Stimulated activated CD4-positive, alpha-beta T cell treated with anti-CD3 and anti-CD28 coated beads, TNF-alpha, amount 100 ng/mL, for 48 hours (primary cell): Measurements from ENCODE around the gene MUC5AC.
"Not testable (repeated sequence)": the region's sequence is repeated elsewhere in the genome, so short reads cannot be mapped to it uniquely, and the experiment has no call there.

Experiments used
- DNase-seq, 3 donors: peaks; one replicate each; pipeline ENCODE4 v3.0.0-alpha.2; 2020; ENCODE audit warnings: low read depth in 3 of 3

The MUC5AC gene

DNA sequence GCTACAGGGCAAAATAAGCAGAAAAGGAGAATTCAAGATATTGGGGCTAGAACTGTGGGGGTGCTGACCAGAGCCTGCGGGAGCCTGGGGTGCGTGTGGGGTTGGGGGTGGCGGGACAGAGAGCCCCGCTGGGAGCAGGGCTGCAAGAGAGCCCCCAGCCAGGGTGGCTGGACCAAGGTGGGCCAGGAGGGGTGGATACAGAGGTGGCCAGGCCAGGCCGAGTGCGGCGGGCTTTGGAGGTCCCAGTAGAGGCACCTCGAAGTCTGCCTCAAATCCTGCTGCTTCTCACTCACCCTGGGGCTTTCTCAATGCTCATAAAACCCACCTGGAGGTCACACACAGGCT lies 48.2 kb downstream of the MUC5AC start:
- no peak for DNase-seq

DNA sequence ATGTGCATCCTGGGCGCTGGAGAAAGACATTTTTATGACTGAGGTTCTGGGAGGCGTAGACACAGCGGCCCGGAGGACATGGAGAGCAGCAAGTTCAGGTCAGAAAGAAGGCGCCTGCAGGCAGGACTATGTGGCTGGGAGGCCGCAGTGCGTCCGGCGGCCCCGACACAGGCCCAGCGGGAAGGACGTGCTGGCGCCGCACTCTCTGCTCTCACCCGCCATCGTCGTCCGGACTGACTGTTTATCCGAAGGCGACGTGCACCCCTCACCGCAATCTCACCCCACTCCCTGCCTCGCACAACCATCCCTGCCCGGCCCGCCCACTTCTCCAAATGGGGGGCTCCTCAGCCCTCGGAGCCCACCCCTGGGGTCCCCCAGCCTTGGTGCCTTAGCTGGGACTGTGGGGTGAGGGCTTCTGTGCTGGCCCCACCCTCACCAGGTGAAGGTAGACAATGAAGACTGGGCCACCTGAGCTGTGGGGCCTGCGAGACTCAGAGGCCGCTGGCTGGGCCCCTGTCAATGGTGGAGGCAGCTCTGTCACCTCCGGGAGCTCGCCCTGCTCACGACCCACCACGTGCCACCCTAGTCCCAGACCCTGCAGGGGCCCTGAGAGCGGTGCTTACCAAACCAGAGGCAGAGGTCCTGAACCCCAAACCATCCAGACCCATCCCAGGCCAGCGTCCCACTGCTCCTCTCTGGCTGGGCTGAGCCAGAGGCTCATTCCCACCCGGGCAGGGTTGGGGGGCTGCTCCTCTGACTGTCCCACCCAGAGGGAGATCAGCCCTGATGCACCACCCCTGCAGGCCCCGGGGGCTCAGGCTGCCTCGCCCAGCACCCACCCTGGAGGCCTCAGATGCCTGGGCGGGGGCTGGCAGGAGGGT lies 48.9 kb downstream of the MUC5AC start:
- DNase-seq: no peak

DNA sequence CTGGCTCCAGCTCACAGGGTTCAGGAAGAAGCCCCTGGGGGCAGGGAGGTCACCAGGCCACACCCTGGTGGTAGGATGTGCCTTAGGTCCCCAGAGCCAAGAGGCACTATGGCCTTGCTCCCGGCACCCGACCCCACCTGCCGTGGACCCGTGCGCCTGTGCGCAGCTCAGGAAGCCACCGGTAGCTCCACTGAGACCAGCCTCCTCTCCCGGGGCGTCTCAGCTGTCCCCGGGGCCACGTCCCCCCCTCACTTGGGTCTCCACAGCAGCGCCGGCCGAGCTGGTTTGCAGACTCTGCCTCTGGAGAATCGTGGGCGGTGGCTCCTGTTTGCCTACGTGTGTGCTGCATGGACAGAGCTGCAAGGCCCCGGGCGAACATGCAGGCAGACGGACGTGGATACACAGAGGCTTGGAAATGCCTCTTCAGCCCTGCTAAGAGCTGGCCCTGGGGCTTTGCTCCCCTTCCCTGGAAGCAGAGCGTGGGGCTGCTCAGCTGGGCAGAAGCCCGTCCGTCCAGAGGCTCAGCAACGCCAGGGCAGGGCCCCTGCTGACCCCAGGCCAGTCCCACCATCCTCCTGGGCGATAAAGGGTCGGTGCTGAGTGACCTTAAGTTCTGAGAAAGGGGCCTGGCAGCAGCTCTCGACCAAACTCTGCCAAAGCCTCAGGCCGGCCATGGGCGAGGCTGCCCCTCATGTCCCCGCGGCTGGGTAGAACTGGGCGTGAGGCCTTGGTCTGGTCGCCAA lies 49.8 kb downstream of the MUC5AC start:
- no peak for DNase-seq

DNA sequence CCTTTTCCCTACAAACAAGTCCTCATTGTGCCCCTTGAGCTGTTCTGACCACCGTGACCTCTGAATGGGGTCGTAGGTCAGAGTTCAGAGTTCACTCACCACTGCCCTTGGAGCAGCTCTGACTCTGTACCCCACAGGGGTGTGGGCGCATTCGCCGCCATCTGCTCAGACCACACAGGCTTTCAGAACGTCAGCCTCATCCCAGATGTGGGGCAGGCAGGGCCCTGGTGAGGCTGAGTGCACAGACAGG lies 50.3 kb downstream of the MUC5AC start:
- DNase-seq: no peak

DNA sequence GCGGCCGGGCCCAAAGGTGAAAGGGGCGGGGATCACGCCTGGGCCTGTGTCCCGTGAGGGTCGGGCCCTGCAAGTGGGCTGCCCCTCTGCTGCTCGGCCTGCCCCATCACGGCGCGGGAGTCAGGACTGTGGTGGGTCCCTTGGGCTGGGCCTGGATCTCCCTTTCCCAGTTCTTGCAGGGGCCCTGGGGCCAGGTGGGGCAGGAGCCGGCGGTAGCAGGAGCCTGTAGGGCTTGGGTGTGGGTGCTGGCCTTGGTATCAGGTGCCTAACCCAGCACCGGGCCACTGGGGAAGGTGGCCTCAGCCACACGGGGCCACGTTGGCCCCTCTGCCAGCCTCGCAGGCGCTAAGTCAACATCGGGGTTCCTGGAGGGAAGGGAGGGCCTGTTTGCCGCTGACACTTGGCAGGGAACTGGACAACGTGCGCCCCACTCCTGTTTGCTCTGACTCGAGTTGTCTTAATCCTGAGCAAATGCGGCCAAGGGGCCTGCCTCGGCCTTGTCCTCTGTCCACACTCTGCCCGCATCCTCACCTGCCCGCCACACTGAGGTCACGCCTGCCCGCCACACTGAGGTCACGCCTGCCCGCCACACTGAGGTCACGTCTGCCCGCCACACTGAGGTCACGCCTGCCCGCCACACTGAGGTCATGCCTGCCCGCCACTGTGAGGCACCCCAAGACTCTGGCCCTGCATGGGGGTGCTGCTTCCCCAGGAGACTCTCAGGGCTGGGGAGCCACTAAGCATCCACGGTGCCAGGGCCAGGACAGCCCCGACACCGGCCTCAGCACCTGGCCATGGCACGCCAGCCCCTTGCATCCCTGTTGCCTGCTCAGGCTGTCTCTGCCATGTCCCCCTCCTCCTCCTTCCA lies 50.9 kb downstream of the MUC5AC start:
- no peak for DNase-seq

DNA sequence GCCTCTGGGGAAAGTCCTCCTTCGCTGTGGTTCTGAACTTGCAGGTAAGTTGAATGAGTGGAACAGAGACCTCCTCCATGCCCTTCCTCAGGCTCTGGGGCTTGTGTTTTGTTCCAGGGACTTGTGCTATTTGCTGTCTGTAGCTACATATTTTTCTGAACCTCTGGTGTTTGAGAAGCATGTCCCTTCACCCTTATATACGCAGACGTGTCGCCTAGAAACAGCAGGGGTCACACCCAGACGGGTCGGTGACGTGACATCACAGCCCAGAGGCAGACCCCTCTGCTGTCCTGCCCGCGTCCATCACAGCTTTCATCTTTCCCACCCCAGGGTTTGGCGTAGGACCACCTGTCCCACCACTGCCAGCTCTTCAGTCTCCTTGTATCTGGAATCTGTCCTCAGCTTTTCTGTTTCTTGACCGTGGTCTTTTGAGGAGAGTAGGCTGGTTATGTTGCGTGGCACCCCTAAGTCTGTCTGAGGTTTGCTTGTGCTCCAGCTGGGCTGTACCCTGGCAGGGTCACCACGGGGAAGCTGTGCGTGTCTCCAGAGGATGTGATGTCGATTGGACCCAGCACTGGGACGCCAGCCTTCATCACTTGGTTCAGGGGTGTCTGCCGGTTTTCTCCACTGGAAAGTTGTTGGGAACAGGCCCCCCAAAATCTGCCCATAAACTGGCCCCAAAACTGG lies 51.8 kb downstream of the MUC5AC start:
- DNase-seq: no peak

DNA sequence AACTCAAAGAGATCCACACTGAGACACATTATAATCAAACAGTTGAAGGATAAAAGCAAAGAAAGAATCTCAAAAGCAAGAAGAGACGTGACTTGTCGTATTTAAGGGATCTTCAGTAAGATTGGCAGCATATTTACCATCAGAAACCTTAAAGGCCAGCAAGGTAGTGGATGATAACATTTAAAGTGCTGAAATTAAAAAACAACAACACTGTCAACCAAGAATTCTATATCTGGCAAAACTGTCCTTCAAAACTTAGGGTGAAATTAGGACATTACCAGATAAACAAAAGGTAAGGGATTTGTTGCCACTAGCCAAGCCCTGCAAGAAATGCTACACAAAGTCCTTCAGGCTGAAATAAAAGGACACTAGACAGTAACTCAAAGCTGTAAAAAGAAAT lies 54.1 kb downstream of the MUC5AC start:
- no peak for DNase-seq

DNA sequence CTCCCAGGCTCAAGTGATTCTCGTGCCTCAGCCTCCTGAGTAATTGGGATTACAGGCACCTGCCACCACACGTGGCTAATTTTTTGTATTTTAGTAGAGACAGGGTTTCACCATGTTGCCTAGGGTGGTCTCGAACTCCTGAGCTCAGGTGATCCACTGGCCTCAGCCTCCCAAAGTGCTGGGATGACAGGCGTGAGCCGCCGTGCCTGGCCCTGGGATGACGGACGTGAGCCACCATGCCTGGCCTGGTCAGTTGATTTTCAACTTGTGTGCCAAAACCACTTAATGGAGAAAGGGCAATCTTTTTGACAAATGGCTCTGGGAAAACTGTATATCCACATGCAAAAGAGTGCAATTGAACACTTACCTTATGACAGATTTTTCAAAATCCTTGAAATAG lies 58.1 kb downstream of the MUC5AC start:
- DNase-seq: not testable (repeated sequence)

DNA sequence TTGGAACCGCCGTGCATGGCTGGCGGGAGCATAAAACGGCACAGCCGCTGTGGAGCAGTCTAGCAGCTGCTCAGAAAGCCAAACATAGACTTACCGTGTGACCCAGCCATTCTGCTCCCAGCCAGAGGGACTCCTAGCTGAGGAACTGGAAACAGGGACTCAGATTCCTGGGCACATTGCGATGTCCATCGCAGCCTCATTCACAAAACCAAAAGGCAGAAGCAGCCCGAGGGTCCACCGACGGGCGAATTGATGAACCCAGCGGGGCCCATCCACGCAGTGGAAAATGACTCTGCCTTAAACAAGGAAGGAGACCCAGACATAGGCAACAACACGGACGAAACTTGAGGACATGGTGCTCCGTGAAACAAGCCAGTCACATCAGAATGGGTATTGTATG lies 59.4 kb downstream of the MUC5AC start:
- DNase-seq: no peak

DNA sequence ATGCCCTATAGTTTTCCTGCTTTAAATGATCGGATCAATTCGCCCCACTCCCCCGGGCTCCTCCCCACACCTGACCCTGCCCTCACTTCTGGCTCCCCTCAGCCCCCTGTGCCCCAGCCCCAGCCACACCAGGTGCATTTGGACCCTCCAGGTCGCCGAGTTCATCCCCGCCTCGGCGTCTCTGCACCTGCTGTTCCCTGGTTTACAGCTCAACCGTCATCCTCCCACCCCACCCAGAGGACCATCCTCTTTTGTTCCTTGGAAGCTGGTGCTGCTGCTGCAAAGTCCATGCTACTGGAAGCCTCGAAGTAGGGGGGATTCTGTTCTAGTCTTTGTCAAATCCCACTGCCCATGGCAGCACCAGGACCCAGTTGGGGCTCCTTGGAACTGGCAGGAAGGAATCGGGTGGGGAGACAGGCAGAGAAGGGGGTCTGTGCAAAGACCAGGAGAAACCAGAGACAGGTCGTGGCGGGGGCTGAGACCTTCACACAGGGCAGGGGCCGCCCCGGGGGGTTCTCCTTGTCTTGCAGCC lies 60.6 kb downstream of the MUC5AC start:
- no peak for DNase-seq

DNA sequence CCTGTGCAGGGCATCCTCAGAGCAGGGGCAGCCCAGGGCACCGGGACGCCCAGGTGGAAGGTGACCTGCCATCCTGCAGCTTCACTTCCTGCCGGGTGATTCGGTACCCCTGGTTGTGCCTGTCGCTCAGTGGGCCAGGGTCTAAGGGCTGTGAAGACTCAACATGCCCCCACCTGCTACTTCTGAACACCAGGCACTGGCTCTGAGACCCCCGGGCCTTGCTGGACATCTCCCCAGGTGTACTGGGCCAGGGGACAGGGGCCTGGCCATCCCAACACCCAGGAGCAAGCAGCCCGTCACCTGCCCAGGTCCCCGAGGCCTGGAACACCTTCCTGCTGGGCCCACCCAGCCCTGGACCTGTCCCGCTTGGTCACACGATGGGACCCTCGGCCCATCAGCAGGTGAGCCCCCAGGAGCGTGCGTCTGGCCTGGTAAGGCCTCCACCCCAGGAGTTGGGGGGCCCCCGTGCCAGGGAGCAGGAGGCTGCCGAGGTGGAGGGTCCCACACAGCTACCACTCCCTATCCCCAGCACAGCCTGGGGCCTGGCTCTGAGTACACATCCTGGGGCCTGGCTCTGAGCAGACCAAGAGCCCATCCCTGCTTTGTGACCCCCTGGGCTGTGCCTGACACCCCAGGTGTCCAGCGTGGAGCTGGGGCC lies 61.2 kb downstream of the MUC5AC start:
- DNase-seq: no peak

DNA sequence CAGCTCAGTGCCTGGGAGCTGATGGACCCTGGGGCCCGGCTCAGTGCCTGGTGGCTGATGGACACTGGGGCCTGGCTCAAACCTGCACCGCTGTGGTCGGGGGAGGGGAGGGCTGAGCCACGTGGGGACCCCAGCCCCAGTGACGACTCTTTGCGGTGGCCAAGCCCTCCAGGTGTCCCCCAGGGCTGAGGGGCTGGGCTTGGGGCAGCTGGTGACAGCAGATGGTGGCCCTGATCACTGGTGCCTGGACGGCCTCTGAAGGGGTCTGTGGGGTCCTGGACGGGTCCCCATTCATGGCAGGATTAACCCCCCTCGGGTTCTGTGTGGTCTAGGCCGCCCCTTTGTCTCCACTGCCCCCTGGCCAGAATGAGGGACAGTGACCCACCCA lies 61.7 kb downstream of the MUC5AC start:
- DNase-seq: no peak

DNA sequence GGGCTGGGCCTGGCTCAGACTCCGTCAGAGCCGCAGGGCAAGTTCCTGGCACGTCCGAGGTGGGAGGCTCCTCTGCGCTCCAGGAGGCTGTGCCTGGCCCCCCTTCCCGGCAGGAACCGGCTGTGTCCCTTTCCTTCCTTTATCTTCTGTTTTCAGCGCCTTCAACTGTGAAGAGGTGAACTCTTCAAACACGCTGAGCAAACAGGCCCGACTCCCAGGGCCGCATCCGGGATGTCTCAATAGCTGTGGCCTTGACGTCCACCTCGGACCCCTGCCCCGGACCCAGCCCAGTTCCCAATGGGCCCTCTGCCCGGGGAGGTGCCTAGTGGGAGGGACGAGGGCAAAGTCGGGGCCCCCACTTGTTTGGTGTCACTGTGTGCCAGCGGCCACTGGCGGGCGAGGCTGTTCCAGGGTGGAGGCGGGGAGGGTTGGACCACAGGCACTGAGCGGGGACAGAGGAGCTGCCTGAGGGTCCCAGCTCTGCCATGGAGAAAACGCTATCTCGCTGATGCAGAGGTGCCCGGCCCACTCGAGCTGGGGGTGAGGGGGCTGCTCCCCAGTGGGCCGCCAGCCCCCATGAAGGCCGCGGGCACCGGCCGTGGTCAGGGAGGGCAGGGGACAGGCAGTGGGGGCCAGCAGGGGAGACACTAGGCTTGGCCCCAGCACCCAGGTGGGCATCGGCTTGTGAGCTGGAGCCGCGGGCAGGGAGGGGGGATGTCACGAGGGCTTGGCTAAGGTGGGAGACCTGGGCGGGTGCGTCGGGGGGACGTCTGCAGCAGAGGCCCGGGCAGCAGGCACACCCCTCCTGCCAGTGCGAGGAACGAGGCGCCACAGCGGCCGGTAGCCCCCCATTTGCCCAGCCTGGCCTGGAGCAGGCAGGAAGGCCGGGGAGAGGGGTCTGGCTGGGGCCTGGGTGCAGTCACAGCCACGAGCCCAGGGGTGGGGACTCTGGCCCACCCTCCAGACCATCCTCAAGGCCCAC lies 62.4 kb downstream of the MUC5AC start:
- DNase-seq: no peak

DNA sequence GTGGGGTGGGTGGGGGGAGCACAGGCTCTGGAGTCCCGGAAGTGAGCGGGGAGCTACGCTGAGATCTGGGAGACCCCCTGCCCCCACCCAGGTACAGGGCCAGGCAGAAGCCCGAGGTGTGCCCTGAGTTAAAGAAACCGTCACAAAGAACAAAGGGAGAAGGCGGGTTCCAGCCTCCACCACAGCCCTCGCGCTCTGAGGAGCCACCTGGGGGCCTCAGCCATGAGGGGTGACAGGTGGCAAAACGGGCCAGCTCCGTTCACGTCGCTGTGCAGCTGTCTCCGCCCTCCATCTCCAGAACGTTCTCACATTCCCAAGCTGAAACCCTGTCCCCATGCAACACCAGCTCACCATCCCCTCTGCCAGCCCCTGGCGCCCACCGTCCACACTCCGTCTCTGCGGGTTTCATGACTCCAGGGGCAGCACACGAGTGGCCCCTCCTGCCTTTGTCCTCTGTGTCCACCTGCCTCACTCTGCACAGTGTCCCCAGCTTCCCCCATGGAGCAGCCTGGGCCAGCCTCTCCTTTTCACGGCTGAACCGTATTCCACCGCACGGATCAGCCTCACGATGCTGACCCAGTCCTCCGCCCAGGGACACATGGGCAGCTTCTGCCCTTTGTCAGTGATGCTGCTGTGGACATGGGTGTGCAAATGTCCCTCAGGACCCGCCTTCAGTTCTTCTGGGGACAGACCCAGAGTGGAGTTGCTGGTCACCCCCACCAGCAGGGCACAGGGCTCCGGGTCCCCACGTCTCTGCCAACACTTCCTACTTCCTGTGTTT lies 63.4 kb downstream of the MUC5AC start:
- no peak for DNase-seq

DNA sequence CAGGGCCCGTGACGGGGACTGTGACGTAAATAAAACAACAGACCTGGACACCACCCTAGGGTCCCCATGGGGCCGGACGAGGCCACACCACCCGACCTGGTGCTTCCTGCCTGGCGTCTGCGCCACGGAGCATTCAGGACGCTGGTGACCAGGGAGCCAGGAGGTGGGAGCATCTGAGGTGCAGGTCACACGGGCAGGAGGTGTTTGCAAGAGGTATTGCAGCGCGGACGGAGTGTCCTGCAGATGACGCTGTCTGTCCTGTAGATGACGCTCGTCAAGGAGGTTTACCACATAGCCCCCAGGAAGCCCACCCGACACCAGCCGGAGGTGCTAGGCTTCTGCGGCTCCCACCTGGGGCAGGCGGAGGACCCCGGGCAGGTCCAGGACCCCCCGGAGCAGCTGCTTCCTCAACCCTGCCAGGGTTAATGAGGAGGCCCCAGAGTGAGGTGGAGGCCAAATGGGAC lies 64.1 kb downstream of the MUC5AC start:
- no peak for DNase-seq

DNA sequence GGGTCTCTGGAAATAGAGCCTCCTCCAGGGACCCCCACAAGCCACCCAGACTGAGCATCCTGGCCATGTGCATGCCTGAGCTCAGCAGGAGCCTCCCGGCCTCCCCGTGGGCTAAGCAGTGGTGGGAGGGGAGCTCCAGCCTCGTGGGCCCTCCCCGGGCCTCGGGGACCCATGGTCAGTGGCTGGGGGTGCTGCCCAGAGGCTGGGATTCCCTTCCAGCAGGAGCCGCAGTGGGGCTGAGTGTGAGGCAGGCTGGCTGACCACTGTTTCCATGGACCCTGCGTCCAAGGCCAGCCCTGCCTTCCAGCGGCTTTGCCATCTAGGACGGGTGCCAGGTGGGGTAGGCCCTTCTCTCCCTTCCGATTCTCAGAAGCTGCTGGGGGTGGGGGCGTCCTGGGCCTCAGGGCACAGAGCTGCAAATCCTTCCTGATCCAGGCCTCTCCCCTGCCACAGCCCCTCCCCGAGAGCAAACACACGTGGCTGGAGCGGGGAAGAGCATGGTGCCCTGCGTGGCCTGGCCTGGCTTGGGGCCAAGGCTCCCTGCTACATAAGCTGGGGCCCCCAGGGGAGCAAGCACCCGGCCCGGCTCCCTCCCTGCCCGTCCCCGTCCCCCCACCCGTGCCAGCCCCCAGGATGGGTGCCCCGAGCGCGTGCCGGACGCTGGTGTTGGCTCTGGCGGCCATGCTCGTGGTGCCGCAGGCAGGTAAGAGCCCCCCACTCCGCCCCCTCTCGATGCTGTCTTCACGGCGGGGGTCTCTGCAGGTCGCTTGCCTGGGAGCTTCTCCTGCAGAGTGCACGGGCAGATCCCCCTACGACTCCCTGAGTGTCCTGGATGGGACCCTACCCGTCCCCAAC lies 65.0 kb downstream of the MUC5AC start, which contains the start of gene MUC5B:
Gene MUC5B, plus strand, starts transcription at position 576 of the 855 bp plus-strand sequence. Its CDS starts 58 bp downstream, at position 634.
- no peak for DNase-seq

DNA sequence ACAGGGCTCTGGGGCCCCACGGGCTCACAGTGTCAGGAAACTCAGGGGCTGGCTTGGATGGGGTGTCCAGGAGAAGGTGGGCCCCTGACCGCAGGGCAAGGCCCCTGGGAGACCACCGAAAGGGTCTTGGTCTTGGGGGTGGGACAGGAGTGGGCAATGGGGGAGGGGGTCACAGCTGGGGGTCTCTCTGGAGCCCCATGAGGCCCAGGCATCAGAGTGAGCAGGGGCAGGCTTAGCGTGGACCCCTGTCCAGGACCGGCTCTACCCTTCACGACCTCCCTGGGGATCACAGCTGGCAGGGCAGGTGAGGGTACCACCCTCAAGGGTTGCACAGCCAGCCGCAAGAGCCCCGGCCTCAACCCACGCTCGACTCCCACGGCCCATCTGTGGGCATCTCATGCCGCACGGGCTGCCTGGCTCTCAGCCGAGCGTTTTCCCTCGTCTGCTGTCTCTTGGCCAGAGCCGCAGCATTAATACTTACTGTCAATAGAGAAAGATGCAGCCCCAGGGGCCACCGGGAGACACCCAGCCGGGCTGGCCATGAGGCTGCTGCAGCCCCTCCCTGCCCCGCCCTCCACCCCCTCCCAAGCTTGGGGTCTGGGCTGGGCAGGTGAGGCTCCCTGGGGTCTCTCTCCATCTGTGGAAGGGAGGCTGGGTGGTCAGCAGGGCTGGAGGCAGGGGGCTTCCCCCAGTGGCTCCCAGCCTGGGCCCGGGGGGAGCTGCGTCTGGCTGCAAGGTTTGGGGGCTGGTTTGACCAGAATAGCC lies 65.8 kb downstream of the MUC5AC start:
- DNase-seq: no peak
